ENCODE measurements around the gene KRTAP1-4.
A peak's percentile ranks its signal among the peaks of the same experiment; 100 is the strongest.
"Not testable (repeated sequence)": the region's sequence is repeated elsewhere in the genome, so short reads cannot be mapped to it uniquely, and the experiment has no call there.

KRTAP1-4 gene

DNA sequence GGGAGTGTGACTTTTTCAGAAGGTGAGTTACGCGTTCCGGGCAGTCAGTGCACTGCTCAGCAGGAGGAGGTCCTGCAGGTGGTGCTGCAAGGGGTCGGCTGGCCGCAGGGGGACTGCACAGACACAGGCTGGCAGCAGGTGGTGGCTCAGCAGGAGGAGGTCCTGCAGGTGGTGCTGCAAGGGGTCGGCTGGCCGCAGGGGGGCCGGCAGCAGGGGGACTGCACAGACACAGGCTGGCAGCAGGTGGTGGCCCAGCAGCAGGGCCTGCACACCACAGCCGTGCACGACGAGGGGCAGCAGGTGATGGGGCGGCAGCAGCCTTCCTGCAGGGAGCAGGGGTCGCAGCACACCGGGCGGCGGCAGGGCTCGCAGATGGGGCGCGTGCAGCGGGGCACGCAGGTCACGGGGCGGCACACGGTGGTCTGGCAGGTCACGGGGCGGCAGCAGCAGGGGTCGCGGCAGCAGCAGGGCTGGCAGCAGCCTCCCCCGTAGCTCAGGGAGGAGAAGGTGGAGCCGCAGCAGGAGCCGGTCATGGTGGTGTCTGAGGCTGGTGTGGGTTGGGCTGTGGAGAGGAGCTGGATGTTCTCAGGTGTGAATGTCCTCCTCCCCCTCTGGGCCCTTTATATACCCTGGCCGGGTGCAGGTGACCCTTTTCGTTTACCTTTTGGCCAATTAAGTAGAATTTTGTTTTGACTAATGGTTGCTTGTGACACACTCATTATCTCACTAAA is 16.9 kb upstream of the KRTAP1-4 start, which contains the start of gene KRTAP2-1:
Gene KRTAP2-1, minus strand, starts transcription at position 582 of the 731 bp plus-strand sequence. Its CDS starts 49 bp downstream, at position 533.
- DNase-seq: not testable (repeated sequence)

DNA sequence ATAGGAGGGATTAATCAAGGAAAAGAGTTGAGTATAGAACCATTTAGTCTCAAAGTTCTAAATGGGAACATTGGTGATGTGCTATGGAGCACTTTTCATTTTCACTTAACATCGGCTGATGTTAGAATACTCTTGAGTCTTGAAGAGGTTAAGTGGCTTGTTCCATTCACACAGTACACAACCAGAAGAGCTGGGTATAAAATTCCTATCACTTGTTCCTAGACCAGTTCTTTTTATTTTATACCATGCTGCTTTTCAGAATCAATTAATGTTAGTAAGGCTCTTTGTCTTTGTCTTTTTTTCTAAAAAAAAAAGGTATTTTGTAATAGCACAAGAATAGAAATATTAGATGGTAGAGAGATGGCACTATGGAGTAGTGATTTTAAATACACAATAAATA is 13.0 kb upstream of the KRTAP1-4 start:
- no peak for DNase-seq

DNA sequence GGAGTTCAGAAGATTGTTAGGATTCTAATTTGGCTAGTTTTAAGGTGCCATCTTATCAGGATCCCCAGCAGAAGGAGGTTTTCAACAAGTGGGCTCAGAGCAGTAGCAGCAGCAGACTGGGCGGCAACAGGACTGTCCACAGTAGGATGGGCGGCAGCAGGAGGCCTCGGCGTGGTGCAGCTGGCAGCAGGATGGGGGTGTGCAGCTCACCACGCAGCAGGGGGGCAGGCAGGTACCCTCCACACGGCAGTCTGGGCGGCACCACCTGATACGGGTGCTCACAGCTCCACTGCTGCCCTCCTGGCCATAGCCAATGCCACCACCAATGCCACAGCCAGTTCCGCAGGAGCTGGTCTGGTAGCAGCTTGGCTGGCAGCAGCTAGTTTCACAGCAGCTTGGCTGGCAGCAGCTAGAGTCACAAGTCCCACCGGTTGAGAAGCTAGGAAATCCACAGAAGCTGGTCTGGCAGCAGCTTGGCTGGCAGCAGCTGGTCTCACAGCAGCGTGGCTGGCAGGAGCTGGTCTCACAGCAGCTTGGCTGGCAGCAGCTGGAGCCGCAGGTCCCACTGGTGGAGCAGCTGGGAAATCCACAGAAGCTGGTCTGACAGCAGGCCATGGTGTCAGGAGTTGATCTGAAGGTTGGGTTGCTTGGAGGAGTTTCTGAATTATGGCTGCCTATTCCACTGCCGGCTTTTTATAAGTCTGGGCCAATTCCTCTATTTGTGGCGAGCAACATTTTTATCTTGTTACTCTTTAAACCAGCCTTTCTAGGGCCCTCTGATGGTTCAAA is 11.0 kb upstream of the KRTAP1-4 start, which contains the start of gene KRTAP1-1:
Gene KRTAP1-1, minus strand, starts transcription at position 668 of the 789 bp plus-strand sequence. Its CDS starts 53 bp downstream, at position 615.
- DNase-seq: peak; percentile 64

DNA sequence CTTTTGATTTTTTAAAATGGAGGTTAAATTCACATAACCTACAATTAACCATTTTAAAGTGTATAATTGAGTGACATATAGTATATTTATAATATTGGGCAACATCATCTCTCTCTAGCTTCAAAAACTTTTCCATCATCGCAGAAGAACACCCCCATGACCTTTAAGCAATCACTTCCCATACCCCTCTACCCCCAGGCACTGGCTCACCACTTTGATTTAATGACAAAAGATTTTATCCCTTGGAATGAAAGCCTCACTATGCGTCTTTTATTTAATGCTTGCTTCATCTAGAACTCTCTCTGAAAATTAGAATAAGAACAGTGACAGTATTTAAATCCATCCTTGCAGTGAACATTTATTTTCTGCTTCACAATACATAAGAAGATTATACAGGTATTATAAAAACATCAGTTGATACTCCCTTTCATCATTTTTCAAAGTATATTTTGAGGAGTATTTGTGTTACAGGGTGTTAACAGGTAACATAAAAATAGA is 7.9 kb upstream of the KRTAP1-4 start:
- DNase-seq: no peak

DNA sequence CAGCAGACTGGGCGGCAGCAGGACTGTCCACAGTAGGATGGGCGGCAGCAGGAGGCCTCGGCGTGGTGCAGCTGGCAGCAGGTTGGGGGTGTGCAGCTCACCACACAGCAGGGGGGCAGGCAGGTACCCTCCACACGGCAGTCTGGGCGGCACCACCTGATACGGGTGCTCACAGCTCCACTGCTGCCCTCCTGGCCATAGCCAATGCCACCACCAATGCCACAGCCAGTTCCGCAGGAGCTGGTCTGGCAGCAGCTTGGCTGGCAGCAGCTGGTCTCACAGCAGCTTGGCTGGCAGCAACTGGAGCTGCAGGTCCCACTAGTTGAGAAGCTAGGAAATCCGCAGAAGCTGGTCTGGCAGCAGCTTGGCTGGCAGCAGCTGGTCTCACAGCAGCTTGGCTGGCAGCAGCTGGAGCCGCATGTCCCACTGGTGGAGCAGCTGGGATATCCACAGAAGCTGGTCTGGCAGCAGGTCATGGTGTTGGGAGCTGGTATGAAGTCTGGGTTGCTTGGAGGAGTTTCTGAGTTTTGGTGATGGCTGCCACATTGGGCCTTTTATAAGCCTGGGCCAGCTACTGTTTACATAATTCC is 4.4 kb upstream of the KRTAP1-4 start, which contains the start of gene KRTAP1-3:
Gene KRTAP1-3, minus strand, starts transcription at position 529 of the 590 bp plus-strand sequence. Its CDS starts 53 bp downstream, at position 476.
- DNase-seq: peak; percentile 73

- peak; percentile 68 for DNase-seq
Measured at GRCh38 chr17:41026715-41027471, 3.1 kb downstream of the KRTAP1-4 start, which contains the start of gene KRTAP1-5. KRTAP1-5 (minus strand) TSS chr17:41027208; CDS start chr17:41027155, 53 bp downstream.

DNA sequence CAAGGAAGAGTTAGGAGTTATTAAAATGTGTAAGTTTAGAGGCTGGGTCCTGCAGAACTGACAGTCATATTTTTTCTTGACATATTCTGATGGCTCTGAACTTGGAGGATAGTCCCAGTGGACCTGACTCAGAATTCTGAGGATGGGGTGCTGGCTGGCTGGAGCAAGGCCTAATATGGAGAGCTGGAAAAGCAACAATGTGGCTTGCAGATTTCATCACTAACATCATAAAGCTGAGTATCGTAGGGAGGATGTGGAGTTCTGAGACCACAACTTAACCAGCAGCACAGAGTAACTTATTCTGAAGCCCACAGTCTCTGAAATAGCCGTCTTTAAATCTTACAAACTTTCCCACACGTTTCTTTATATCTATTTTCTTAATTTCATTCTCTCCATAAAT is 5.3 kb downstream of the KRTAP1-4 start:
- no peak for DNase-seq

DNA sequence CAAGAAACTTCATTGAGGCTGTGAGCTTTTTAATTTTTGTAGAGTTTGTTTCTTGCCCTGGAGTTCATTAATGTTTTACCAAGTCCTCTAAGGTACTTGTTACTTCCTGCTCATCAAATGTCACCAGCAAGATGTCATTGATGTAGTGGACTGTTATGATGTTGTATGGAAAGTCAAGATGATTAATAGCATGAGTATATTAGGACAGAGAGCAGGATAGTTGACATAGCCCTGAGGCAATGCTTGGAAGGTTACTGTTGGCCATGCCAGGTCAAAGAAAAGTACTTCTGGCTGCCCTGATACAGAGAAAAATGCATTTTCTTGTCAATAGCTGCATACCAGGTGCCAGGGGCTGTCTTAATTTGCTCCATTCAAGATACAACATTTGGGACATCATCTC is 9.7 kb downstream of the KRTAP1-4 start:
- DNase-seq: no peak

GRCh38 chr17:41019415-41019814 is 10.6 kb downstream of the KRTAP1-4 start:
- DNase-seq: no peak

DNA sequence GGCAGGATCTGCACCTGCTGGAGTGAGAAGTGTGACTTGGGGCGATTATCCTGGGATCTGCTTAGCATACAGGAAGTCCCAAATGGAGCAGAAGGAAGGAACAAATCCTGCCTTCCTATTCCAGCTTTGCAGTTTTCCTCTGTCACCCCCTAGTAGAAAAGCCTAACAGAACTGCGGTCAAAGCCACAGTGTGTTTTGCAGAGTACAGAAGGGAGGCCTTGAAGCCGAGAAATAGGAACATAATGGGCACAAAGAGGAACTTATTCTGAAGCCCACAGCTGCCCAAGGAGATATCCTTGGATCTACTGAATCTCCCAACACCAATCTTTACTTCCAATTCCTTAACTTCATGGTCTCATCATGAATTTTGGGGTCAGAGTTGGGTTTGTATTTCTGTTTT is 11.5 kb downstream of the KRTAP1-4 start:
- no peak for DNase-seq

GRCh38 chr17:41016578-41017215 is 13.3 kb downstream of the KRTAP1-4 start:
- no peak for DNase-seq

DNA sequence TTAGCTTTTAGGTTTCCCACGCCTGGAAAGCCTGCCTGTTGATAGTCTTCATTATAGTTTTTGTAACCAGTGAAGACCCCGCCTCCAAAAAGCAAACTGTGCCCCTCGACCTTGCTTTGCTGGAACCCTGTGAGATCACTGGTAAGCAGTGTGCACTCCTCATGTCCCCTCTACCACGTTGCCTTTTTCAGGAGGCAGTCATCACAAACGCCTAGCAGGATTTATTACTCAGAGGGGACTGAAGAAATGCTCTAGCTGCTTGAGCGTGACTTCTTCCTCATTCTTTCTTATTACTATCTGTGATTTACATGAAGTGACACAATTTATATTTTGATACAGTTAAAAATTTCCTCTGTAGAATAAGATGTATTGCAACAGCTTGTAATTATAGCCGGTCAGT is 14.5 kb downstream of the KRTAP1-4 start:
- no peak for DNase-seq

DNA sequence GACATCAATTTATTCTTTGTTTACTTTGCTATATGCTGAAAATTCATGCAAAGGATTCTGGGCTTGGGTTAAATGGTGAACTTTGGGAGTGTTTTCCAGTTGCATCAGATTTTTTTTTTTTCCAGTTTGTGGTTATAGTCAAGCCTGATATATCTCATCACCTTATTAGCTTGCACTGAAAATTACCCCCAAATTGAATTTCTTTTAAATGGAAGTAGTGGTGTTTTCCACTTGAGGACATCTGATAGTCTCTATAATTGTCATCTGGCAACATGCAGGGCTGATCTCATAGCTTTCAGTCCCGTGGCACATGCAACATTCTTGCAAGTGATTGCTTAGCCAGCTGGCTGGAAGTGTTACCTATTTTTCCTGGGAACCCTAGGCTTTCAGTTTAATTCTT is 16.4 kb downstream of the KRTAP1-4 start:
- peak; percentile 63 for DNase-seq

- DNase-seq: no peak
Measured at GRCh38 chr17:41013181-41013580, 16.8 kb downstream of the KRTAP1-4 start.

- DNase-seq: peak; percentile 15
Measured at GRCh38 chr17:41012326-41013120, 17.5 kb downstream of the KRTAP1-4 start.

- DNase-seq: no peak
Measured at GRCh38 chr17:41010441-41010840, 19.6 kb downstream of the KRTAP1-4 start.

DNA sequence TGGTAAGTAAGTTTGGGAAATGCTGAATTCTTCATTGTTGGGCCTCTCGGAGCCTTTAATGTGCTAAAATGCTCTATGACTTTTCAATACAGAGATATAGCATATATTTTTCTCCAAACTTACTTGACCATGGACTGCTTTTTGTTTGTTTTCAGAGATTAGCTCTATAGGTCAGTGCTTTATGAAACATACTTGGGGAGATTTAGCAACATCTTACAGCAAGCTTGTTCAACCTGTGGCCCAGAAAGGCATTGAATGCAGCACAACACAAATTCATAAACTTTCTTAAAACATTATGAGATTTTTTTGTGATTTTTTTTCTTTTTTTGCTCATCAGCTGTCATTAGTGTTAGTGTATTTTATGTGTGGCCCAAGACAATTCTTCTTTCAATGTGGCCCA is 20.1 kb downstream of the KRTAP1-4 start:
- no peak for DNase-seq

DNA sequence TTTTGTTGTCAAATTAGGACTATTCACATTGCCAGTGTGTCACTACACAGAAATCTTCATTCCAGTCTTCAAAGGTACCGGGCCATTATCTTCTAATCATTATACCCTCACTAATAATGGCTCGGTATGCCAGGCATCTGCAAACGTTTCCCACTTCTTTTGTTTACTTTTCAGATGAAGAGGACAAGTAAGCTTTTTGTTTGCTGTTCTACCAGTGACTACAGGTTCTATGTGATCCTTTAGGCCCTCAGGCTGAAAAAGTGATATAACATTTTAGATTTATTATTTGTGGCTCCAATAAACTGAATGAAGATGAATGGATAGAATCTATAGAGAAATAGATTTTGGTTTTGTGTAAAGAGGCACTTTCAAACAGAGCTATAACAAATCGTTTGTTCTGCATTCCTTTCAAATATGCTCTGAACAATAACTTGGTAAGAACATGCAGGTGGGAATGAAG is 20.7 kb downstream of the KRTAP1-4 start:
- DNase-seq: no peak

DNA sequence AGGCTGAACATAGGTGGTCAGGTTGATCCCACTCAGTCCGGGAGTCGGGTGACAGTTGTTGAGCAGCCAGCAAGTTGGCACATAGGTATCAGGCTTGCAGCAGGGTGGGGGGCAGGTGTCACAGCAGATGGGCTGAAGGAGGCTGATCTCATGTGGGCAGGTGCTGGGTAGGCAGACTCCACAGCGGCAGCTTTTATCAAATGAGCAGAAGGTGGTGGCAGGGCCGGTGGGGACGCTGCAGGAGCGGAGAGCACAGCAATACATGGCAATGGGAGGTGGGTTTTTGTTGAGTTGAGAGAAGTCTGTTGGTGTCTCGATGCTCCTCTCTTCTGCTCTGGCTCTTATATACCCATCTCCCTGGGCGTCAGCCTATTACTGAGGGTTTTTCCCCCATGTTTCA is 21.2 kb downstream of the KRTAP1-4 start, which contains the start of gene KRTAP3-1:
Gene KRTAP3-1, minus strand, starts transcription at position 318 of the 400 bp plus-strand sequence. Its CDS starts 54 bp downstream, at position 264.
- DNase-seq: peak; percentile 85

DNA sequence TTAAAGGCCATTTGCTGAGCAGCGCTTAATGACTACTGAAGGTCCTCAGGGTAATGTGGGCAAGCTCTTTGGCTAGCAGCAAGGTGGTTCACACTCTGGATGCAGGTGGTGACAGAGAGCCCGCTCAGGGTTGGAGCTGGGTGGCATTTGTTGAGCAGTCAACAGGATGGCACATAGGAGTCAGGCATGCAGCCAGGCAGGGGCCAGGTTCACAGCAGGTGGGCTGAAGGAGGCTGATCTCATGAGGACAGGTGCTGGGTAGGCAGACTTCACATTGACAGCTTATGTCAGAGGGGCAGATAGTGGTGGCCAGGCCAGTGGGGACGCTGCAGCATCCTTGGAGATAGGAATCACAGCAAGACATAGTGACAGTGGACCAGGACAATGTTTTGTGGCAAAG is 25.6 kb downstream of the KRTAP1-4 start:
- DNase-seq: peak; percentile 82

DNA sequence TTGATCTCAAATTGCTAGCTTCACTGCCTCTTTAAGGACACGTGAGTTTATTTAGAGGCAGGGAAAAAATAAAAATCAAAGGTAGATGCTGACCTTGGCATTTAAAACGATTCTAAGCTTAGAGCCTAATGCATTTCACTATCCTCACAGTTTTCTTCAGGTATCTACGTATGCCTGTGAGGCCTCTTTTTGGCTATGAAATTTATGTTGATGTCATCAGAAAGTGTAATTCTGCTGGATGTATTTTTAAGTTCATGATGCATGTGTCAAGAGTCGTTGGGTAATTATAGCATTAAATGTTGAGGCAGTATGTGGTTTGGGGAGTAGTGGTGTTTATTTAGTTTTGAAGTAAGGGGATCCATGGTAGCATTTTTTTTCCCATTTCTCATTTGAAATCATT is 26.1 kb downstream of the KRTAP1-4 start:
- no peak for DNase-seq
